OCI-LY7 (cell line): ENCODE data around the gene ZBTB47.

ENCODE experiments used
- EZH2phosphoT487 ChIP-seq: fragments of 200-600 bp; sonication (generic); IDR thresholded peaks from 2 replicates; pipeline ENCODE4 v1.6.1; 2018; ENCODE audit warnings: low read depth, borderline replicate concordance, mild to moderate bottlenecking, mixed run types, antibody characterized with exemption, low read length, moderate library complexity, mixed read lengths
- TF ChIP-seq, protein P1 (sequence below): fragments of 200-600 bp; sonication (generic); conservative IDR thresholded peaks from 2 replicates; pipeline ENCODE4 v1.5.1; 2014; ENCODE audit warnings: mild to moderate bottlenecking, antibody characterized with exemption, low read length, moderate library complexity, mixed read lengths

GRCh38 chr3:42699511-42699971, 46.0 kb downstream of the ZBTB47 start:
- TF ChIP-seq, protein P1, sequence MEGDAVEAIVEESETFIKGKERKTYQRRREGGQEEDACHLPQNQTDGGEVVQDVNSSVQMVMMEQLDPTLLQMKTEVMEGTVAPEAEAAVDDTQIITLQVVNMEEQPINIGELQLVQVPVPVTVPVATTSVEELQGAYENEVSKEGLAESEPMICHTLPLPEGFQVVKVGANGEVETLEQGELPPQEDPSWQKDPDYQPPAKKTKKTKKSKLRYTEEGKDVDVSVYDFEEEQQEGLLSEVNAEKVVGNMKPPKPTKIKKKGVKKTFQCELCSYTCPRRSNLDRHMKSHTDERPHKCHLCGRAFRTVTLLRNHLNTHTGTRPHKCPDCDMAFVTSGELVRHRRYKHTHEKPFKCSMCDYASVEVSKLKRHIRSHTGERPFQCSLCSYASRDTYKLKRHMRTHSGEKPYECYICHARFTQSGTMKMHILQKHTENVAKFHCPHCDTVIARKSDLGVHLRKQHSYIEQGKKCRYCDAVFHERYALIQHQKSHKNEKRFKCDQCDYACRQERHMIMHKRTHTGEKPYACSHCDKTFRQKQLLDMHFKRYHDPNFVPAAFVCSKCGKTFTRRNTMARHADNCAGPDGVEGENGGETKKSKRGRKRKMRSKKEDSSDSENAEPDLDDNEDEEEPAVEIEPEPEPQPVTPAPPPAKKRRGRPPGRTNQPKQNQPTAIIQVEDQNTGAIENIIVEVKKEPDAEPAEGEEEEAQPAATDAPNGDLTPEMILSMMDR = no peak
- no peak for TF ChIP-seq EZH2phosphoT487
